BJ (cell line): ENCODE measurements around the gene E2F8. TPM values are rescaled to one million over a fixed set of nuclear protein-coding genes. Genes with fewer than 3 reads are reported as not detected.

Experiments used
- CTCF ChIA-PET: fragments of 350-600 bp; formaldehyde crosslinking; extraction: SDS; loops from one replicate; lab custom pipeline; 2021; ENCODE audit warnings: antibody characterized with exemption, inconsistent platforms; lab: Yijun Ruan, JAX
- POLR2A ChIA-PET: fragments of 300-600 bp; sonication (Branson Sonifier 250); formaldehyde crosslinking; extraction: SDS; loops from one replicate; lab custom pipeline; 2021; ENCODE audit warnings: antibody characterized with exemption; lab: Charles Lee
- DNase-seq: peaks from one replicate; pipeline ENCODE4 v3.0.0-alpha.2; 2011; ENCODE audit warnings: low read depth
- H3K27me3 ChIP-seq: 2 replicates; pipeline ENCODE4 v1.6.0; 2011; ENCODE audit warnings: low read length; ENCODE audit not compliant: control insufficient read depth, insufficient read depth
- H3K36me3 ChIP-seq: 2 replicates; pipeline ENCODE4 v1.5.1; 2011; ENCODE audit warnings: low read length; ENCODE audit not compliant: control insufficient read depth, insufficient read depth
- H3K4me3 ChIP-seq: 2 replicates; pipeline ENCODE4 v1.5.1; 2011; ENCODE audit warnings: low read depth, mild to moderate bottlenecking, control low read depth, low read length
- CTCF ChIP-seq: IDR thresholded peaks from 2 replicates; pipeline ENCODE4 v1.5.1; 2011; ENCODE audit warnings: low read depth, mild to moderate bottlenecking, control low read depth, inconsistent platforms, low read length, moderate library complexity; ENCODE audit not compliant: insufficient read depth
- polyA plus RNA-seq: library from polyadenylated mRNA; depleted of rRNA; stranded (reverse); fragments of >200 nt; gene quantifications from 2 replicates; pipeline ENCODE4 v1.2.3, GENCODE V29; 2011

Gene E2F8
- polyA plus RNA-seq, 1 experiment: 2.0 TPM

- Histone ChIP-seq H3K27me3 (peaks cover 3% of the 10 kb centered on the region; the same call in 1 of the 2 replicates), H3K36me3 (no peaks in the 10 kb centered on the region), H3K4me3 (no peak overlapping the region)
- no peak for DNase-seq
- ChIA-PET CTCF (no interaction called here), POLR2A (no interaction called here)
- no peak for TF ChIP-seq CTCF
These were observed 52.9 kb downstream of the E2F8 start for GRCh38 chr11:19187833-19188258.

- DNase-seq: no peak
- H3K4me3 ChIP-seq: no peak overlapping the region
- ChIA-PET CTCF (interaction anchor here (1.2 kb wide), 1 partner anchor 49 kb away, joined by 4 read pairs; no protein-coding TSS in a partner anchor), POLR2A (no interaction called here)
- H3K27me3 ChIP-seq: peaks cover 3% of the 10 kb centered on the region; the same call in 1 of the 2 replicates
- TF ChIP-seq CTCF: no peak
- H3K36me3 ChIP-seq: no peaks in the 10 kb centered on the region
These were observed 53.5 kb downstream of the E2F8 start for GRCh38 chr11:19187114-19187832.

GRCh38 chr11:19185516-19186052 lies 55.2 kb downstream of the E2F8 start:
- POLR2A ChIA-PET: no interaction called here
- H3K4me3 ChIP-seq: no peak overlapping the region
- TF ChIP-seq CTCF: no peak
- CTCF ChIA-PET: no interaction called here
- H3K36me3 ChIP-seq: no peaks in the 10 kb centered on the region
- no peak for DNase-seq
- no peaks in the 10 kb centered on the region for H3K27me3 ChIP-seq

GRCh38 chr11:19185036-19185435 lies 55.7 kb downstream of the E2F8 start:
- ChIA-PET CTCF (no interaction called here), POLR2A (no interaction called here)
- TF ChIP-seq CTCF: no peak
- Histone ChIP-seq H3K36me3 (no peaks in the 10 kb centered on the region), H3K27me3 (no peaks in the 10 kb centered on the region), H3K4me3 (no peak overlapping the region)
- no peak for DNase-seq

GRCh38 chr11:19183646-19184045 lies 57.1 kb downstream of the E2F8 start:
- Histone ChIP-seq H3K27me3 (no peaks in the 10 kb centered on the region), H3K36me3 (no peaks in the 10 kb centered on the region), H3K4me3 (no peak overlapping the region)
- no peak for TF ChIP-seq CTCF
- CTCF ChIA-PET: interaction anchor here (1.2 kb wide), 1 partner anchor 10 kb away, joined by 4 read pairs; no protein-coding TSS in a partner anchor
- DNase-seq: no peak
- POLR2A ChIA-PET: no interaction called here
